Activated CD8-positive, alpha-beta T cell treated with anti-CD3 and anti-CD28 coated beads for 36 hours (primary cell): ENCODE data around the gene SLC38A1. TPM values are rescaled to one million over a fixed set of nuclear protein-coding genes. Genes with fewer than 3 reads are reported as not detected.

ENCODE experiments used
- ATAC-seq: fragments of 200-7000 bp; cut with Tn5 transposase; one replicate; pipeline ENCODE4 v1.10.0; 2021; ENCODE audit warnings: mild to moderate bottlenecking, moderate library complexity
- CTCF ChIA-PET: fragments of 350-600 bp; sonication (Branson Sonifier 250); formaldehyde crosslinking; loops from one replicate; lab custom pipeline; 2021; ENCODE audit warnings: antibody characterized with exemption; lab: Charles Lee
- POLR2A ChIA-PET: fragments of 350-600 bp; sonication (Branson Sonifier 250); formaldehyde crosslinking; loops from one replicate; lab custom pipeline; 2021; ENCODE audit warnings: antibody characterized with exemption; lab: Charles Lee
- DNase-seq: peaks from one replicate; pipeline ENCODE4 v3.0.0-alpha.2; 2020
- H3K27ac Mint-ChIP-seq: one replicate; pipeline ENCODE4 v1.8.0; 2021; ENCODE audit warnings: mild to moderate bottlenecking, mixed read lengths
- H3K27me3 Mint-ChIP-seq: one replicate; pipeline ENCODE4 v1.8.0; 2021; ENCODE audit warnings: mixed read lengths
- H3K36me3 Mint-ChIP-seq: one replicate; pipeline ENCODE4 v1.8.0; 2021; ENCODE audit warnings: low read depth, mixed read lengths
- H3K4me1 Mint-ChIP-seq: one replicate; pipeline ENCODE4 v1.8.0; 2021; ENCODE audit warnings: low read depth, mixed read lengths
- H3K4me3 Mint-ChIP-seq: one replicate; pipeline ENCODE4 v1.8.0; 2021; ENCODE audit warnings: mild to moderate bottlenecking, moderate library complexity, mixed read lengths
- H3K9me3 Mint-ChIP-seq: one replicate; pipeline ENCODE4 v1.8.0; 2021; ENCODE audit warnings: mixed read lengths
- intact Hi-C: fragments of 100-400 bp; cut with micrococcal nuclease; formaldehyde crosslinking; loops from one replicate; pipeline ENCODE4 v1.10.0; 2022
- total RNA-seq, 2 experiments: library from RNA; stranded (reverse); gene quantifications; one replicate each; pipeline ENCODE4 v1.2.3, GENCODE V29; 2021
- TF ChIP-seq, protein P1 (sequence below): fragments of 200-600 bp; IDR thresholded peaks from one replicate; pipeline ENCODE4 v1.8.0; 2022; ENCODE audit warnings: antibody characterized with exemption, mild to moderate bottlenecking

SLC38A1 gene
- total RNA-seq, 2 experiments from 2014 or later, result 167 to 168 TPM

DNA sequence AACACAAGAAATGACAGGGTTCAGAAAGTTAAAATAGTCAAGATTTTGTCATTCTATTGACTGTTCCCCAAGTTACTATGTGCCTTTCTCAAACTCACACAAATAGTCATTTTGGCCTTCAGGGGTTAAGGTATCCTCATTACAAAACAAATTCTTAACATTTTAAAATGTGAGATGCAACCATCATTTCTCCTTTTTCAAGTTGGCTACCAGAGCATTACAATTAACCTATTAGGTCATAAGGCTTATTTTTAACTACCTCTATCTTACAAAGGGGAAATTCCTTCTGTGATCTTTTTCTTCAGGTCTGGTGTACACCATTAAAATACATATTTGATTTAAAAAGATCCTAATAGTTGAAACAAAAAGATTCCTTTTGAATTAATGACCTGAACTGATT is 61.2 kb downstream of the SLC38A1 start:
- DNase-seq (no peak), ATAC-seq (no peak)
- Mint-ChIP-seq H3K27me3 (no peaks in the 10 kb centered on the region), H3K27ac (peak overlapping the region; percentile 97), H3K36me3 (peaks cover 85% of the 10 kb centered on the region), H3K9me3 (no peaks in the 10 kb centered on the region), H3K4me1 (peaks cover 75% of the 10 kb centered on the region), H3K4me3 (no peak overlapping the region)
- ChIA-PET POLR2A (interaction anchor here (0.5 to 3.7 kb wide), 8 partner anchors 10 to 164 kb away, joined by 3 to 40 read pairs (median 4); partner anchors contain the start of gene SLC38A1), CTCF (interaction anchor here (1.4 kb wide), 2 partner anchors 8 to 10 kb away, joined by 3 to 5 read pairs; no protein-coding TSS in a partner anchor)
- TF ChIP-seq, protein P1, sequence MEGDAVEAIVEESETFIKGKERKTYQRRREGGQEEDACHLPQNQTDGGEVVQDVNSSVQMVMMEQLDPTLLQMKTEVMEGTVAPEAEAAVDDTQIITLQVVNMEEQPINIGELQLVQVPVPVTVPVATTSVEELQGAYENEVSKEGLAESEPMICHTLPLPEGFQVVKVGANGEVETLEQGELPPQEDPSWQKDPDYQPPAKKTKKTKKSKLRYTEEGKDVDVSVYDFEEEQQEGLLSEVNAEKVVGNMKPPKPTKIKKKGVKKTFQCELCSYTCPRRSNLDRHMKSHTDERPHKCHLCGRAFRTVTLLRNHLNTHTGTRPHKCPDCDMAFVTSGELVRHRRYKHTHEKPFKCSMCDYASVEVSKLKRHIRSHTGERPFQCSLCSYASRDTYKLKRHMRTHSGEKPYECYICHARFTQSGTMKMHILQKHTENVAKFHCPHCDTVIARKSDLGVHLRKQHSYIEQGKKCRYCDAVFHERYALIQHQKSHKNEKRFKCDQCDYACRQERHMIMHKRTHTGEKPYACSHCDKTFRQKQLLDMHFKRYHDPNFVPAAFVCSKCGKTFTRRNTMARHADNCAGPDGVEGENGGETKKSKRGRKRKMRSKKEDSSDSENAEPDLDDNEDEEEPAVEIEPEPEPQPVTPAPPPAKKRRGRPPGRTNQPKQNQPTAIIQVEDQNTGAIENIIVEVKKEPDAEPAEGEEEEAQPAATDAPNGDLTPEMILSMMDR, result no peak
- intact Hi-C loops, result no loop called here

DNA sequence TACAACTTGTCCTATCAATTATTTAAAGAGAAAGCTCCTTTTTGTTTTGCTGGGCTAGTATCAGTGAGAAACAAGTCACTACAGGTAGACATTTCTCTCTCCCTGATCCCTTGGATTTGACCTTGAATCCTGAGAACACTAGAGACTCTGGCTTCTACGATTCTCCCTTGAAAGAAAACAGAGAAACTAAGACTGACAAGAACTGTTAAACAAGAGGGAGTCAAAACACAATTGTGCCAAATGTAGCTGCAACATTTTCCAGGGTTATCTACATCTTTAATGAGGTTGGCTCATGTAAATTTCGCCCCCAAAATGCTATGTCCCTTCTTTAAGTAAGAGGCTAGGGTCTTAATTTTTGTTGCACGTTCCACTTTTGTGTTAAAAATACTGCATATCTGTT is 62.4 kb downstream of the SLC38A1 start:
- H3K4me1 Mint-ChIP-seq, result peaks cover 68% of the 10 kb centered on the region
- intact Hi-C loops, result no loop called here

DNA sequence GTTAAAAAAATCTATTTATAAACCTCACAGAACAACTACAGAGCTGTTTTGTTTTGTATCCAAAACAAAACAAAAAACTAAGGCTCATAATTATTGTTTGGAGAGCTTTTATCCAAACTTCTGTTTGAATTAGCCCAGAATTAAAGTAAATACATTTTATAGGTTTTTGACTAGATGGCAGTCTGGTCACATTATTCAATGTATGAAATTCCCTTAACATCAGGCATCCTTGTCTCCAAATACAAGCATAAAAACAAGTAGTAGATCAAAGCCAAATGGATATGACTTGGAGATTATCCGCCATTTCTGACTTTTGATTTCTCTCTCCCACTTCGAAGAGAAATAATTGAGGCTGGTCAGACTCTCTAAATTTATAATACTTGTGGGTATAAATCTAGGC is 63.5 kb downstream of the SLC38A1 start:
- intact Hi-C loops, result no loop called here
- no peak for DNase-seq
- Mint-ChIP-seq H3K9me3 (no peaks in the 10 kb centered on the region), H3K36me3 (peaks cover 79% of the 10 kb centered on the region), H3K4me3 (no peak overlapping the region), H3K4me1 (peaks cover 62% of the 10 kb centered on the region), H3K27me3 (no peaks in the 10 kb centered on the region), H3K27ac (peak overlapping the region; percentile 63)
- ChIA-PET CTCF (interaction anchor here (0.9 to 2.0 kb wide), 4 partner anchors 10 to 98 kb away, joined by 4 to 6 read pairs (median 4); no protein-coding TSS in a partner anchor), POLR2A (interaction anchor here (1.0 to 2.0 kb wide), 4 partner anchors 10 to 64 kb away, joined by 4 to 13 read pairs (median 4); partner anchors contain the start of gene SLC38A1)
- ATAC-seq, result no peak
- TF ChIP-seq, protein P1, result no peak

More for the DNA sequence above, 62.4 kb downstream of the SLC38A1 start:
- CTCF ChIA-PET, result no interaction called here
- DNase-seq, result no peak
- Mint-ChIP-seq H3K9me3 (no peaks in the 10 kb centered on the region), H3K4me3 (no peak overlapping the region), H3K27ac (peak overlapping the region; percentile 81), H3K36me3 (peaks cover 82% of the 10 kb centered on the region), H3K27me3 (no peaks in the 10 kb centered on the region)
- TF ChIP-seq, protein P1, result no peak
- no peak for ATAC-seq
- POLR2A ChIA-PET, result interaction anchor here (0.8 to 2.0 kb wide), 4 partner anchors 8 to 165 kb away, joined by 3 to 13 read pairs (median 6); partner anchors contain the start of gene SLC38A1

DNA sequence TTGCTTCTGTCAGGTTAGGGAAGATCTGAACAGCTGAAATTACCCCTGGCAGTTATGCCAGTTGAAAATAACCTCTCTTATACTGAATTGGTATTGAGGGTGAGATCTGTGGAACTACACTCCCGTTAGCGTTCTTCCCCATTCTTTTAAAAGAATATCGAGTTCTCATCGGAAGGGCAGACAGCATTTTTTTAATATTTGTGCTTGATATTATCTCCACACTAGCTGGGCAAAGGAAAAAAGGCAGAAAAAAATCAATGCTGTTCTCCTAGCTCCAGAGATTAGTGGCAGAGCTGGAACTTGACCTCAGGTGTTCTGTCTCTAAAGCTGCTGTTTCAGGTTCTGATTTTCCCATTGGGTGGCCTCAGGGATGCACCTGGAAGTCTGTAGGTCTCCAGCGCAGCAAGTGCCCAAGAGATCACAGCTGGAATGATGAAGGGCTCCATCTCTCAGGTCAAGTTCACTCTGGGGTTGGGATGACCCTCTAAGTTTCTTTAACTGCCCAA is 67.5 kb downstream of the SLC38A1 start:
- peaks cover 34% of the 10 kb centered on the region for H3K4me1 Mint-ChIP-seq
- CTCF ChIA-PET, result no interaction called here
- POLR2A ChIA-PET, result interaction anchor here (1.1 to 1.7 kb wide), 2 partner anchors 65 to 67 kb away, joined by 4 to 5 read pairs; partner anchors contain the start of gene SLC38A1

More for the DNA sequence above, 67.5 kb downstream of the SLC38A1 start:
- TF ChIP-seq, protein P1, result no peak
- Mint-ChIP-seq H3K36me3 (peaks cover 82% of the 10 kb centered on the region), H3K27me3 (no peaks in the 10 kb centered on the region), H3K27ac (peak overlapping the region; percentile 38), H3K9me3 (no peaks in the 10 kb centered on the region), H3K4me3 (no peak overlapping the region)
- ATAC-seq, result no peak
- no peak for DNase-seq
- intact Hi-C loops, result no loop called here
